ENCODE data around the gene SIGLEC14. TPM values are rescaled to one million over a fixed set of nuclear protein-coding genes. Genes with fewer than 3 reads are reported as not detected.

The SIGLEC14 gene
- total RNA-seq, 4 donors from 2014 or later = 0.97 to 2.9 TPM; not detected in 2

DNA sequence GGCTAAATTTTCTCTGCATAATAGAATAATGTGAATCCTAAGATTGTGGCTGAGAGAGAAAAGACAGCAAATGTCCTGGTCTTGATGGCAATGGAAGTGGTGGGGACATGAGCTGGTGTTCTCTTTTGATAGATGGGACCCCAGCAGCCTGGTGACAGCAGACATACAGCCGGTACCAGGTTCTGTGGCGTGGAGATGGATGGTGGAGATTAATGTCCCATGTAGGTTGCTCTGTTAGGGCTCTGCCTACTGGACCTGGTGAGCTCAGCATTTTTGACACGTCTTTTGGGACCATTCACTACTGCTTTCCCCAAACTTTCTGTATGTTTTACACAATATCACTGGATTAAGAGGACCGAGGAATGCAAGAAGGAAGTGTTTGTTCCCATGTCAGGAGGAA is 8.2 kb upstream of the SIGLEC14 start:
- no peaks in the 10 kb centered on the region for H3K36me3 ChIP-seq
- no peak for DNase-seq
- no peak overlapping the region for H3K4me3 ChIP-seq
- no peaks in the 10 kb centered on the region for H3K9me3 ChIP-seq
- 53 to 86% methylated on average over 3 to 4 of the region's 4 CpGs for WGBS, 2 donors
- H3K4me1 ChIP-seq = peaks cover 0 to 11% (median 0%) of the 10 kb centered on the region in 3 donors
- TF ChIP-seq, protein P1, sequence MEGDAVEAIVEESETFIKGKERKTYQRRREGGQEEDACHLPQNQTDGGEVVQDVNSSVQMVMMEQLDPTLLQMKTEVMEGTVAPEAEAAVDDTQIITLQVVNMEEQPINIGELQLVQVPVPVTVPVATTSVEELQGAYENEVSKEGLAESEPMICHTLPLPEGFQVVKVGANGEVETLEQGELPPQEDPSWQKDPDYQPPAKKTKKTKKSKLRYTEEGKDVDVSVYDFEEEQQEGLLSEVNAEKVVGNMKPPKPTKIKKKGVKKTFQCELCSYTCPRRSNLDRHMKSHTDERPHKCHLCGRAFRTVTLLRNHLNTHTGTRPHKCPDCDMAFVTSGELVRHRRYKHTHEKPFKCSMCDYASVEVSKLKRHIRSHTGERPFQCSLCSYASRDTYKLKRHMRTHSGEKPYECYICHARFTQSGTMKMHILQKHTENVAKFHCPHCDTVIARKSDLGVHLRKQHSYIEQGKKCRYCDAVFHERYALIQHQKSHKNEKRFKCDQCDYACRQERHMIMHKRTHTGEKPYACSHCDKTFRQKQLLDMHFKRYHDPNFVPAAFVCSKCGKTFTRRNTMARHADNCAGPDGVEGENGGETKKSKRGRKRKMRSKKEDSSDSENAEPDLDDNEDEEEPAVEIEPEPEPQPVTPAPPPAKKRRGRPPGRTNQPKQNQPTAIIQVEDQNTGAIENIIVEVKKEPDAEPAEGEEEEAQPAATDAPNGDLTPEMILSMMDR (IDR thresholded peaks at IDR 0.05) = no peak
- no peak for TF ChIP-seq POLR2A (IDR thresholded peaks at IDR 0.05)
- peaks cover 0 to 14% (median 0%) of the 10 kb centered on the region in 4 donors for H3K27me3 ChIP-seq
- no peak overlapping the region for H3K27ac ChIP-seq
- intact Hi-C loops (cut with DNase I) = no loop called here

DNA sequence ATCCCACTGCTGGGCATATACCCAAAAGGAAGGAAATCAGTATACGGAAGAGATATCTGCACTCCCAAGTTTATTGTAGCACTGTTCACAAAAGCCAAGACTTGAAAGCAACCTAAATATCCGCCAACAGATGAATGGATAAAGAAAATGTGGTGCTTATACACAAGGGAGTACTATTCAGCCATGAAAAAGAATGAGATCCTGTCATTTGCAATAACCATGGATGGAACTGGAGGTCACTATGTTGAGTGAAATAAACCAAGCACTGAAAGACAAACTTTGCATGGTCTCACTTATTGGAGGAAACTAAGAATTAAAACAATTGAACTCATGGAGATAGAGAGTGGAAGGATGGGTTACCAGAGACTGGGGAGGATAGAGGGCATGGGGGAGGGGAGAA is 6.5 kb upstream of the SIGLEC14 start:
- WGBS, 2 donors = 57 to 62% methylated on average over 2 of the region's 2 CpGs
- intact Hi-C loops (cut with DNase I) = no loop called here
- TF ChIP-seq, protein P1 (IDR thresholded peaks at IDR 0.05) = no peak
- no peak for TF ChIP-seq POLR2A (IDR thresholded peaks at IDR 0.05)

DNA sequence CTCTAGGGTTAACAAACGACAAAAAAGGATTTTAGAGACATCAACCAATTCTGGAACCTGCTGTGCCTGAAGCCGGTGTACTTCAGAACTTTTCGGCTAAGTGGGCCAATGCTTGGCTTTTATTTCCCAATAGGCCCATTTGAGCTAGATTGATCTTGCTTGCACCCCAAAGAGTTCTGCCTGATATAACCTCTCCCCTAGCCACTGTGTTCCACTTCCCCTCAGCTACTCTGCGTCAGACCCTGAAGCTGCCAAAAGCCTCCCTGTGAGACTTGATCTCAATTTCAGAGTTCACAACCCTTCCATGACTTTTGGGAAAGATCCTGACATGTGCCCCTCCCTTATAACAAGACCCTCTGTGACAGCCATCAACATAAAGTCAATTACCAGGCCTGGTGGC is 5.6 kb upstream of the SIGLEC14 start:
- WGBS, 2 donors = 50 to 60% methylated on average over 4 of the region's 4 CpGs
- TF ChIP-seq, protein P1 (IDR thresholded peaks at IDR 0.05) = no peak
- no peak for TF ChIP-seq POLR2A (IDR thresholded peaks at IDR 0.05)
- no peaks in the 10 kb centered on the region for H3K36me3 ChIP-seq
- DNase-seq = no peak
- no peak overlapping the region for H3K27ac ChIP-seq
- H3K9me3 ChIP-seq = no peaks in the 10 kb centered on the region
- intact Hi-C loops (cut with DNase I) = no loop called here
- peaks cover 0 to 22% (median 0%) of the 10 kb centered on the region in 4 donors for H3K27me3 ChIP-seq
- peaks cover 0 to 8% (median 0%) of the 10 kb centered on the region in 3 donors for H3K4me1 ChIP-seq
- no peak overlapping the region for H3K4me3 ChIP-seq

More for the DNA sequence above, 6.5 kb upstream of the SIGLEC14 start:
- Histone ChIP-seq H3K4me1 (peaks cover 0 to 11% (median 0%) of the 10 kb centered on the region in 3 donors), H3K27me3 (peaks cover 0 to 22% (median 0%) of the 10 kb centered on the region in 4 donors), H3K27ac (no peak overlapping the region), H3K4me3 (no peak overlapping the region), H3K9me3 (no peaks in the 10 kb centered on the region), H3K36me3 (no peaks in the 10 kb centered on the region)
- DNase-seq = no peak

DNA sequence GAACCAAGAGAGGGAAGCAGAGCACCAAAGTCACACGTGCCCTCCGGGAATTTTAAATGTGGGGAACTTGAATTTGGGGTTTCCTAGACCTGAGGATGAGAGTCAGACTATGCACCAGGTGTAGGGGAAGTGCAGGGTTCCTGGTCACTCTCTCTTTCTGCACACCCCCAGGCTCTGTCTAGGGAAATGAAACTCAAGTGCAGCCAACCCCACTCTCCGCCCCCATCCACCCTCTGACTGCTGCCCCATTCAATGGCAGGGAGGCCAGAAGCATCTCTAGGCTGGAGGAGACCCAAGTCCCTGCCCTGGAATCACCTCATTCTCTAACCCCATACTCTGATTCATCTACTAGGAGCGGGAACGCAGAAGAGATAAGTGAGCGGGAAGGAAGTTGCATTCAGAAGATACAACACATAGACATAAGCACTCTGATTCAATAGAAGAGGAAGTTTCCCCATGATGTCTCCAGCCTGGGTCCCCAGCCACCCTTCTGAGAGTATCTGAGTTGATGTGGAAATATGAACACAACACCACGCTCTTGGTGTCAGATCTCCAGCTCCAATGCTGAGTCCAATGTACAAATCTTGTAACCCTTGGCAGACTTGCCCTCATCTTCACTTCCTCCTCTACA is 4.7 kb upstream of the SIGLEC14 start:
- no peak overlapping the region for H3K27ac ChIP-seq
- H3K27me3 ChIP-seq = peaks cover 0 to 22% (median 0%) of the 10 kb centered on the region in 4 donors
- WGBS, 2 donors = 67% methylated on average over 6 of the region's 7 CpGs
- intact Hi-C loops (cut with DNase I) = no loop called here
- no peaks in the 10 kb centered on the region for H3K4me1 ChIP-seq
- TF ChIP-seq, protein P1 (IDR thresholded peaks at IDR 0.05) = no peak
- TF ChIP-seq POLR2A (IDR thresholded peaks at IDR 0.05) = no peak
- DNase-seq = no peak
- H3K36me3 ChIP-seq = no peaks in the 10 kb centered on the region
- no peak overlapping the region for H3K4me3 ChIP-seq
- no peaks in the 10 kb centered on the region for H3K9me3 ChIP-seq

DNA sequence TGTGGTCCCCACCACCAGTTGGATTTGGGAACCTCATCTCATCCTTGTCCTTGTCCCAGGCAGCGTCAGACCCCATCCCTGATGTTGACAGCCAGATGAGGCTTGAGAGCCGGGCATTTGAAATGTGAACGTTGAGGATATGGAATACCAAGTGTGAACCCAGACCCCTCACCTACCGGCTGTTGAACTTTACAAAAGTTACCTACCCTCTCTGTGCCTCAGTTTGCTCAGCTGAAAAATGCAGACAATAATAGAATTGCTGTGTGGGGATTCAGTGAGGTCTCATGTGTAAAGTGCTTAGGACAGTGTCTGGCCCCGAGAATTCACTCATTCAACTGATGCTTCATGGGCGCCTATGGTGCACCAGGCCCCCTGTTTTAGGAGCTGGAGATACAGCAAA is 693 bp upstream of the SIGLEC14 start:
- H3K4me3 ChIP-seq = no peak overlapping the region
- DNase-seq = no peak
- H3K27ac ChIP-seq = no peak overlapping the region
- peaks cover 0 to 41% (median 0%) of the 10 kb centered on the region in 4 donors for H3K27me3 ChIP-seq
- H3K9me3 ChIP-seq = no peaks in the 10 kb centered on the region
- no peaks in the 10 kb centered on the region for H3K36me3 ChIP-seq
- 93 to 96% methylated on average over 3 of the region's 6 CpGs for WGBS, 2 donors
- TF ChIP-seq POLR2A (IDR thresholded peaks at IDR 0.05) = no peak
- TF ChIP-seq, protein P1 (IDR thresholded peaks at IDR 0.05) = no peak
- no peaks in the 10 kb centered on the region for H3K4me1 ChIP-seq
- intact Hi-C loops (cut with DNase I) = no loop called here
